Stimulated activated CD8-positive, alpha-beta memory T cell treated with anti-CD3 and anti-CD28 coated beads, Interleukin-15, amount 100 ng/mL, for 1 hour (primary cell): ENCODE measurements around the gene GPX2.

Experiments used
- DNase-seq: peaks from one replicate; pipeline ENCODE4 v3.0.0-alpha.2; 2020; ENCODE audit warnings: low read depth

Gene GPX2

GRCh38 chr14:64958743-64959142 is 16.2 kb upstream of the GPX2 start:
- DNase-seq = no peak

- DNase-seq = no peak
These were observed 15.7 kb upstream of the GPX2 start for GRCh38 chr14:64958201-64958600.

GRCh38 chr14:64956697-64957406 is 14.3 kb upstream of the GPX2 start:
- DNase-seq = no peak

- no peak for DNase-seq
These were observed 12.8 kb upstream of the GPX2 start for GRCh38 chr14:64955297-64955696.

GRCh38 chr14:64954491-64955240 is 12.1 kb upstream of the GPX2 start:
- DNase-seq = no peak

- DNase-seq = no peak
These were observed 11.1 kb upstream of the GPX2 start for GRCh38 chr14:64953661-64954060.

- DNase-seq = no peak
These were observed 10.7 kb upstream of the GPX2 start for GRCh38 chr14:64953310-64953654.

GRCh38 chr14:64952598-64953309 is 10.2 kb upstream of the GPX2 start:
- no peak for DNase-seq

- DNase-seq = no peak
These were observed 9.2 kb upstream of the GPX2 start for GRCh38 chr14:64951724-64952123.

GRCh38 chr14:64951291-64951690 is 8.7 kb upstream of the GPX2 start:
- no peak for DNase-seq

- DNase-seq = no peak
These were observed 8.3 kb upstream of the GPX2 start for GRCh38 chr14:64950889-64951288.

GRCh38 chr14:64948612-64949210 is 6.2 kb upstream of the GPX2 start:
- DNase-seq = no peak

- DNase-seq = no peak
These were observed 5.4 kb upstream of the GPX2 start for GRCh38 chr14:64947710-64948611.

GRCh38 chr14:64946310-64947045 is 3.9 kb upstream of the GPX2 start:
- DNase-seq = no peak

GRCh38 chr14:64945431-64946178 is 3.1 kb upstream of the GPX2 start:
- no peak for DNase-seq

- DNase-seq = no peak
These were observed 2.3 kb upstream of the GPX2 start for GRCh38 chr14:64944861-64945260.

GRCh38 chr14:64944041-64944440 is 1.5 kb upstream of the GPX2 start:
- no peak for DNase-seq

- no peak for DNase-seq
These were observed 1.0 kb upstream of the GPX2 start for GRCh38 chr14:64943556-64943955.

- DNase-seq = no peak
These were observed 2.1 kb downstream of the GPX2 start for GRCh38 chr14:64940336-64940910.

- DNase-seq = no peak
These were observed 2.7 kb downstream of the GPX2 start for GRCh38 chr14:64939817-64940190.
